Measurements from ENCODE around the gene ASH1L.

GRCh38 chr1:155410931-155411330 is 151.7 kb downstream of the ASH1L start:
- TF ChIP-seq POLR2A (IDR thresholded peaks at IDR 0.05; ENCODE audit: low read depth, low read length) = no peak
- no peak for TF ChIP-seq TAF1 (IDR thresholded peaks at IDR 0.05; ENCODE audit: low read depth, low read length)
- no peak for TF ChIP-seq POLR2AphosphoS5 (IDR thresholded peaks at IDR 0.05; ENCODE audit: low read depth, low read length)

All from GM12891 (cell line).